Adrenal gland (tissue), 12 donors: Measurements from ENCODE around the gene SDC4. TPM values are rescaled to one million over a fixed set of nuclear protein-coding genes. Genes with fewer than 3 reads are reported as not detected.

Experiments used
- DNase-seq, 7 donors: peaks; one replicate each; pipeline ENCODE4 v3.0.0-alpha.2; 2019 to 2020
- H3K27ac ChIP-seq, 5 donors: fragments of 200-600 bp; sonication (generic) in 4 of 5; 1 replicate in 3 of 5; 2 replicates in 2 of 5; pipeline versions ENCODE4 v1.5.1 to v1.8.0; 2016 to 2020; ENCODE audit warnings: mild to moderate bottlenecking in 1 of 5
- H3K27me3 ChIP-seq: fragments of 200-600 bp; 2 replicates; pipeline ENCODE4 v1.8.0; 2021
- H3K36me3 ChIP-seq, 2 donors: fragments of 200-600 bp; replicated peaks in 1 of 2; 1 replicate in 1 of 2; 2 replicates in 1 of 2; pipeline versions ENCODE4 v1.5.1 to v1.8.0; 2018 to 2022
- H3K4me1 ChIP-seq, 2 donors: fragments of 200-600 bp; replicated peaks in 1 of 2; 1 replicate in 1 of 2; 2 replicates in 1 of 2; pipeline versions ENCODE4 v1.5.1 to v1.8.0; 2018 to 2021
- H3K4me3 ChIP-seq, 4 donors: fragments of 200-600 bp; sonication (generic) in 3 of 4; one replicate each; pipeline ENCODE4 v1.5.1; 2016 to 2018
- H3K9me3 ChIP-seq, 3 donors: fragments of 200-600 bp; sonication (generic) in 1 of 3; replicated peaks in 1 of 3; 1 replicate in 2 of 3; 2 replicates in 1 of 3; pipeline versions ENCODE4 v1.5.1 to v1.8.0; 2016 to 2021
- CTCF ChIP-seq, 6 experiments: fragments of 450-650 bp in 4 of 6; fragments of 200-600 bp in 2 of 6; sonication (generic) in 1 of 6; IDR thresholded peaks; 1 replicate in 5 of 6; 2 replicates in 1 of 6; pipeline versions ENCODE4 v1.5.1 to v1.8.0; 2016 to 2021; ENCODE audit warnings: antibody characterized with exemption in 6 of 6, mild to moderate bottlenecking in 2 of 6, moderate library complexity in 1 of 6
- POLR2A ChIP-seq, 2 donors: fragments of 450-650 bp; IDR thresholded peaks; one replicate each; pipeline ENCODE4 v1.6.1; 2017; ENCODE audit warnings: antibody characterized with exemption in 2 of 2, mild to moderate bottlenecking in 2 of 2, moderate library complexity in 1 of 2
- WGBS, 4 donors: extraction: QIAGEN DNeasy Blood & Tissue Kit in 2 of 4; methylation state at CpG; one replicate each; pipeline versions ENCODE4 v1.1.5 to v1.1.7; 2013 to 2017; 5-methylcytosine and 5-hydroxymethylcytosine counted together
- intact Hi-C, 2 donors: fragments of 100-400 bp; cut with DNase I; formaldehyde crosslinking; loops; one replicate each; pipeline versions ENCODE4 v1.14.1 to v1.15.0; 2022 to 2023
- polyA plus RNA-seq, 3 donors: library from polyadenylated mRNA; stranded (reverse); fragments of 200-250 nt in 2 of 3; fragments of 350-450 nt in 1 of 3; fragmentation: Illumina TruSeq in 1 of 3; extraction: RNeasy Lipid Tissue Mini Kit (QIAGEN cat#74804) in 1 of 3; gene quantifications; one replicate each; pipeline ENCODE4 v1.2.3, GENCODE V29; 2013 to 2014
- total RNA-seq, 9 donors: library from RNA; depleted of rRNA in 4 of 9; stranded (reverse); fragments of >200 nt in 4 of 9; fragments of 120-200 nt in 1 of 9; fragmentation: NEBNext Ultra II Directional in 1 of 9; extraction: Animal tissue kit (Norgen Biotek cat#: 25700) in 1 of 9; gene quantifications; one replicate each; pipeline versions ENCODE4 v1.1.0 to v1.2.4, GENCODE V29; 2013 to 2023
- donor health status: healthy with polysubstance abuse.
- donor health status: Bipolar disorder and iron deficiency.
- donor health status: DM: yes; HTN: yes; CAD: no.
- donor health status: DM: no; HTN: no; CAD: no.
- donor health status: DM: no; HTN: no; CAD: no.
- donor health status: DM: yes; HTN: yes; CAD: no.

Gene SDC4
- total and polyA plus RNA-seq, 12 donors, result 48.7 to 128 (median 72.4) TPM

GRCh38 chr20:45378191-45378590, 30.0 kb upstream of the SDC4 start, which contains the start of gene TP53TG5:
TP53TG5 (minus strand) TSS chr20:45378325; CDS start chr20:45378236, 89 bp downstream.
- intact Hi-C loops, result no loop called here
- H3K9me3 ChIP-seq, result no peaks in the 10 kb centered on the region
- WGBS, 4 donors, result 86 to 93% (median 93%) methylated on average over 1 of the region's 1 CpG

GRCh38 chr20:45377269-45377668, 29.0 kb upstream of the SDC4 start:
- TF ChIP-seq POLR2A (IDR thresholded peaks at IDR 0.05) (no peak), CTCF (IDR thresholded peaks at IDR 0.05) (no peak)
- Histone ChIP-seq H3K27me3 (no peaks in the 10 kb centered on the region), H3K4me1 (peaks cover 0 to 10% of the 10 kb centered on the region in 2 donors), H3K27ac (no peak overlapping the region), H3K4me3 (no peak overlapping the region), H3K36me3 (no peaks in the 10 kb centered on the region), H3K9me3 (no peaks in the 10 kb centered on the region)
- intact Hi-C loops, result no loop called here
- 82 to 96% (median 88%) methylated on average over 3 to 11 of the region's 11 CpGs for WGBS, 4 donors
- no peak for DNase-seq

More at GRCh38 chr20:45378191-45378590, 30.0 kb upstream of the SDC4 start, which contains the start of gene TP53TG5:
- Histone ChIP-seq H3K4me1 (peaks cover 0 to 6% of the 10 kb centered on the region in 2 donors), H3K27me3 (no peaks in the 10 kb centered on the region), H3K36me3 (no peaks in the 10 kb centered on the region), H3K4me3 (no peak within 1 kb of the TSS), H3K27ac (no peak within 1 kb of the TSS)
- TF ChIP-seq POLR2A (IDR thresholded peaks at IDR 0.05), result no peak
- no peak for TF ChIP-seq CTCF (IDR thresholded peaks at IDR 0.05)
- no peak for DNase-seq

GRCh38 chr20:45374966-45375365, 26.7 kb upstream of the SDC4 start:
- H3K4me3 ChIP-seq, result no peak overlapping the region
- H3K36me3 ChIP-seq, result no peaks in the 10 kb centered on the region
- H3K4me1 ChIP-seq, result peaks cover 0 to 10% of the 10 kb centered on the region in 2 donors
- intact Hi-C loops, result loop anchor here (5.0 kb wide), 3 partner anchors 48 to 58 kb away; no protein-coding TSS in a partner anchor
- no peaks in the 10 kb centered on the region for H3K9me3 ChIP-seq
- 89 to 95% (median 93%) methylated on average over 10 to 14 of the region's 14 CpGs for WGBS, 4 donors
- DNase-seq, result no peak
- H3K27ac ChIP-seq, result no peak overlapping the region
- H3K27me3 ChIP-seq, result no peaks in the 10 kb centered on the region
- no peak for TF ChIP-seq CTCF (IDR thresholded peaks at IDR 0.05)
- no peak for TF ChIP-seq POLR2A (IDR thresholded peaks at IDR 0.05)

- no peak for DNase-seq
- Histone ChIP-seq H3K36me3 (no peaks in the 10 kb centered on the region), H3K4me1 (peaks cover 0 to 10% of the 10 kb centered on the region in 2 donors), H3K27ac (no peak overlapping the region), H3K4me3 (peak overlapping the region in 1 of 4 donors; percentile 59), H3K9me3 (no peaks in the 10 kb centered on the region), H3K27me3 (no peaks in the 10 kb centered on the region)
- TF ChIP-seq POLR2A (IDR thresholded peaks at IDR 0.05) (no peak), CTCF (IDR thresholded peaks at IDR 0.05) (peak in 1 of 6 experiments; percentile 12)
- 54 to 59% (median 56%) methylated on average over 9 of the region's 9 CpGs for WGBS, 4 donors
- intact Hi-C loops, result loop anchor here (5.0 kb wide), 3 partner anchors 47 to 58 kb away; no protein-coding TSS in a partner anchor
These were observed 25.9 kb upstream of the SDC4 start for GRCh38 chr20:45374101-45374467.
